ENCODE results near the gene RXFP2.

Gene RXFP2

DNA sequence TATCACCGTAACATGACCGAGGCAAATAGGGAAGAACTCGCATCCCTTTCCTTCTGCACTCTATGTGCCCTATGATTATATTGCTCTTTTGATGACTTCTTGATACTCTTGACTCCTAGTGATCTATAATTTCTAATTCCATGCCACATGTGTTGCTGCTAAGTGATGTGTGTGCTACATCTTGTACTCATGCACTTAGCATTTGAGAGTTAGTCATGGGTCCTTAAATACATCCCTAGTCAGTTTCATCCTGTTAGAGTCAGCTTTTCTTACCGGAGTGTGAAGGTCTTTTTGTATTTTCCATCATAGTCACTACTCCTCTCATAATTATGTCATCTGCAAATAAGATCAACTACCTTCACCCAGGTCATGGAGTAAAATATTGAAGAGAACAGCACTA, 30.2 kb downstream of the RXFP2 start:
- DNase-seq: no peak

DNA sequence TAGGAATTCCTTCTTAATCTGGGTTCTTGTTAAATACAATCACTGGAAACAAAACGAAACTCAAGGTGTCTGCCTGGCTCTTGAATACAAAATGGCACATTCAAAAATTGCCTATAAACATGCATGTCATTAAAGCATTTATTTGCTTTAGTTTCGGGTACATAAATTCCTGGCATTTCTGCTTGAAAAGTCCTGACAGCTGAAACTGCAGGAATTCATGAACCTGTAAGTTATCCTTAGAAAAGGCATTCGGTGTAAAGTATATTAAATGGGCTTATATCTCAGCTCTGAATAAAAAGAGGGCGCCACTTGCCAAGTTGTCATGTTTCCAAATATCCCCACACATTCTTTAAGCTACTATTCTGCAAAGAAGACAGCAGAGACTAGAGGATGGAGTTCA, 32.9 kb downstream of the RXFP2 start:
- DNase-seq: no peak

DNA sequence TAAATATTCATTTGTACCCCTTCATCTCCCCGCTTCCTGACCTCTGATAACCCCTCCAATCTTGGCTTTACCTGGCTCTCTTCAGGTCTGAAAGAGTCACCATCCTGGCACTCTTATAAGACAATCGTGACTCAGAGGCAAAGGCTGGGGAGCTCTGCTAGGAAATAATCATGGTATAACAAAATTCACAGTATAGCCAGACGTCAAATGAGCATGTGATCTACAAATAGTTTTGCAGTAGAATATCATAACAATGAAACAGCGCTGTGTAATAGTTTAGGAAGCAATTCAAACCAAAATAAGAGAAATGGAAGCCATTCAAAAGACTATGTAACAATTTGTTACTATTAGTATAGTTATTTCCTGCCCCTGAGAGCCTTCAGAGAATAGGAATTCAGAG, 34.2 kb downstream of the RXFP2 start:
- no peak for DNase-seq

DNA sequence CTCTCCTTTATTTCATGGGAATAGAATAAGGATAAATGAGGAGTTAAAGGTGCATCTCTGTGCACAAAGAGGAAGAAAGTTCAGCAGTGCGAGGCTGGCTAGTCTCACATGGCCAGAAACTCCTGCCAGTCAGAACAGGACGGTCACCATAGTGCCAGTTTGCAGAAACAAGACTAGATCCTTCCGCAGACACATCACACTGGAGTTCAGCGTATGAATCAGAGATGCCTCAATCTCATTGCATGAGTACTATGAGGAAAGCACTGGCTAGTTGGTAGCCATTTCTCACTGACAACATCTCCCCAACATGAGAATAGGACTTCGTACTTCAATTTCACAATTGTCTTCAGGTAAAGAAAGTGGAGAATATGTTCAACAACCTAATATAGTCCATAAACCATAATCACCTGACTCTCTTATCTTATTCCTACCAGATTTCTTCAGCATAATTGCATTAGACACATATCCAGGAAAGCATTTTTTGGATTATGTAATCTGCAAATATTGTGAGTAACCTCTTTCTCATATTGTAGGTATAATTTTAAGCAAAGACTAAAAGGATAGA, 34.9 kb downstream of the RXFP2 start:
- DNase-seq: no peak

DNA sequence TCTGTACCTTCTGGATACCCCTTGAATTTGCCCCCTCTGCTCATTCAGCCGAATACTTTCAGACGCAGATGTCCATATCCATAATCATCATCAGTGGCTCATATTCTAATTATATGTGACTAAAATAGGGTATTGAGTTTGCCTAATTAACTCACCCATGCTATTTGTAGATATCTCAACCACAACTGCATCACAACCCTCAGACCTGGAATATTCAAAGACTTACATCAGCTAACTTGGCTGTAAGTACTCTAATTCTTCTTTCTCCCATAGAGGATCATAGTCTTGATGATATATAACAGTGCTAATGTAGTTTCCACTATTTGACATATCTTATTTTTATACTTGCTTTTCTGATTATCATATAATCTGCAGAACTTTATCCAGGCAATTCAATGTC, 35.8 kb downstream of the RXFP2 start:
- DNase-seq: no peak

DNA sequence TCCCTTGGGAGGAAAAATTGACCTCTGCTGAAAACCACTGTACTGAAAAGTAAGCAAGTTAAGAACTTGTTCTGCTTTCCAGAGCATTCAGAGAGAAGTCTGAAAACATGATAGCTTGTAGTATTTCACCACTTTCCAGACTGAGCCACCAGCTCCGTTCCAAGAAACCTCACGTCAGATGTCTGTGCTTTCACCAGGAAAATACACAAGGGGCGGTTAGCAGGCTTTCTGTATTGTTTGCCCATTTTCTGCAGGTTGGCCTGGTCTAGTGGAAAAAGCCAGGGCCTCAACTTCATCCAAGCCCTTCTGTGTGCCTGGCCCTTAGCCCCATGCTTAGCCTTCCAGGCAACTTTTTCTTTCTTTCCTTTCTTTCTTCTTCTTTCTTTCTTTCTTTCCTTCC, 36.4 kb downstream of the RXFP2 start:
- no peak for DNase-seq

DNA sequence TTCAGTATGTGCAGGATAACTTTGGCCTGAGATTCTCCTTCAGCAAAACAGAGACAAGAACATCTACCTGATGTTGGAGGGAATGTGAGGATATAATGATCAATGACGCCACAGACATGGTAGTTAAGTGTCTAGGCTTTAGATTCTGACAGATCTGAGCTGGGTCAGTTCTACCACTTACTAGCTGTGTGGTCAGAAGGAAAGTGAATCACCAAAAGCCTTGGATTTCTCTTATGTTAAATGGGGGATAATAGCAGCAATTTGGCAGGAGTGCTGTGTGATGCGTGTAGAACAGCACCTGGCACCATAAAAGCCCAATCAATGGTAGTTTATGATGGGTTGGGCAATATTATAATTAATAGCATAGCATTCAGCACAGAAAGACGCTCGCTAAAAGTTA, 41.7 kb downstream of the RXFP2 start:
- DNase-seq: no peak

DNA sequence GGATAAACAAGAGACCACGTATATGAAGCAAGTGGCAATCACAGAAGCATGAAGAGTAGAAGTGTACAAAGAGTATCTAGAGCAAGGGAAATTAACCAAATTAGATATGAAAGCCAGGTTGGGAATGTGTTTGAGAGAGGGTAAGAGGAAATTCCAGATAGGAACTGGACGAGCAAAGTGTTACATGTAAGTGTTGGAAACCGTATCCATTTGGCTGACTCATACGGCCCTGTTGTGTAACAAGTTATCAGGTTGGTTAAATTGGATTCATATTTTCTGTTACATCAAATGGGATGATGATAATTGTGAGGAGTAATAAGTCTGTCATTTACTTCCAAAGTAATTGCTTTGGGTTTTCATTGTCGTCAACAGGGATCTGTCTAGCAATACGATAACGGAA, 46.7 kb downstream of the RXFP2 start:
- no peak for DNase-seq

DNA sequence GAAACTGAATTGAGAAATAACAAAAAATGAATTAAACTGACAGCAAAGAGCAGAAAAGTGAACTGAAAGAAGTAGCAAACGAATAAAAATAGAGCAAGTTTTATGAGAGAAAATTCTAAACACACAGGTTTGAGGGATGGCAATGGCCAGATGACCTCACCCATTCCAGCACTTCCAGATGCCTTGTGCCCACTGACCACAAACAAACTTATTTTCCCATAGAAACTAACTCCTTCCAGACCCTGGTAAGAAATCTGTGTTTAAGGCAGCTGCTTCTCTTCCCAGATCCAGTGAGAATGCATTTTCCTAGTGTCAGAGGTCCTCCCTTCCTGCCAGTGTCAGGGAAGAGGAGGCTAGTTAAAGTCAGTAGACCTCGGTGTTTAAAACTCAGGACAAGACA, 51.7 kb downstream of the RXFP2 start:
- DNase-seq: no peak

DNA sequence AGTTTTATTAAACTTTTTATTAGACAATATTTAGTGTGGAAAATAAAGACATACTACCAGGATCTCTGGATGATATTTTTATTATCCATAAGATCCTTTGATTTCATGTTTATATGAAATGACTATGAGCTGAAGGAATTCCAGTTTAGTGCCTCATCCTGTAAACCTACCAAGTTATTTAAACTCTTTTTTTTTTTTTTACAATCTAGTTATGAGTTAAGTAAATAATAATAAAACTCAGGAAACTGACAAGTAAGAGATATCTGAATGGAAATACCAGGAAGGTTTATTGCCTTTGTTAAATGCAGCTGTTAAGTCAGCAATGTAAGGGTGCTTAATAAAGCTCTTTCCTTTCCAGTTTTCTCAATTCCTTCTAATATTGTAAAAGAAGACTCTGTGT, 53.9 kb downstream of the RXFP2 start:
- DNase-seq: no peak

DNA sequence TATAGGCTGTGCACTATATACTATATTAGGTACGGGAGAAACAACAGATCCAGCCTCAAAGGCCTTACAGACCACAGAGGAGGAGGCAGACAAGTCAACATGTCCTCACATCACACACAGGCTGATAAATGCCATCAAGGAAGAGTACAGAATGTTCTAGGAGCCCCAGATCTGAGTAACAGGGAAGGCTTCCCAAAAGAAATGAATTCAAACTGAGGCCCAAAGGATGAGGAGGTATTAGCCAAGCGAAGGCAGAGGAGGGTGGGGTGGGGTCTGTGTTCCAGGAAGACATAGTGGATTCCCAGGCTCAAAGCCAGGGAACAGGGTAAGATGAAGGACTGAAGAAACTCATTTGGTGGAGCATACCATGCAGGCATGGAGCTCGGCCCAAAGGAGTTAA, 55.1 kb downstream of the RXFP2 start:
- no peak for DNase-seq

DNA sequence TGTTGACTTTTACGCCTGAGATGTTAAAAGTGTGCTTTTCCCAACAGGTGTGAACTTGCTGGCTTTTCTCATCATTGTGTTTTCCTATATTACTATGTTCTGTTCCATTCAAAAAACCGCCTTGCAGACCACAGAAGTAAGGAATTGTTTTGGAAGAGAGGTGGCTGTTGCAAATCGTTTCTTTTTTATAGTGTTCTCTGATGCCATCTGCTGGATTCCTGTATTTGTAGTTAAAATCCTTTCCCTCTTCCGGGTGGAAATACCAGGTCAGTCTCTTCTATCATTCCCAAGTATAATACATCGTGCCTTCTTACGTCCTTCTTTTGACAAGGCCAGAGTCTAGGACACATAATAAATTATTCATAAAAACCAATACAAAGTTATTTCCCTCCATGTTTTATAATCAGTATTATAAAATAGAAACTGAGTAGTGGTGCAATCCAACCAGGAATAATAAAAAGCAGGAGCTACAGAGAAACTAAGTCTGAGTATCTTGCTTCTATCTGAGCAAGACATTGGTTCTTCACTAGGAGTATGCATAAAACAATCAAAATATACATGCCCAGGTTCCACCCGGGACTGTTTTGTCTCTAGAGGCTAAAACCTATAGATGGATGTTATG, 57.9 kb downstream of the RXFP2 start:
- DNase-seq: no peak

DNA sequence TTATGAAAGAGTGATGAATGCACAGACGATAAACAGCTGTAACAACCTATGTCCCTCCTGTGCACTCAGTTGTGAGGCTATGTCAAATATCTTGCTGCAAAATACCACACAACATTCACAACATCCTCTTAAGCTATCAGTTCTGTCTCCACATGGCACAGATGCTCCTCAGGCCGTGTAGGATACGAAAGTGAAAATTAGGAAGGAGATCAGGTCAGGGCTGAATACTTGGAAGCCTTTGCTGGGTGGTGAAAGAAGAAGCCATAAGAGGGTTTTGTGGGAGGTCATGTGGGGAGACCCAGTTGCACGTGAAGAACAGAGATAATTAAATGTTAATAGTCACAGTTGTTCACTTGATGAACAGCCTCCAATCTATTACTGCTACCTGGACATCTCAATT, 58.9 kb downstream of the RXFP2 start:
- no peak for DNase-seq

DNA sequence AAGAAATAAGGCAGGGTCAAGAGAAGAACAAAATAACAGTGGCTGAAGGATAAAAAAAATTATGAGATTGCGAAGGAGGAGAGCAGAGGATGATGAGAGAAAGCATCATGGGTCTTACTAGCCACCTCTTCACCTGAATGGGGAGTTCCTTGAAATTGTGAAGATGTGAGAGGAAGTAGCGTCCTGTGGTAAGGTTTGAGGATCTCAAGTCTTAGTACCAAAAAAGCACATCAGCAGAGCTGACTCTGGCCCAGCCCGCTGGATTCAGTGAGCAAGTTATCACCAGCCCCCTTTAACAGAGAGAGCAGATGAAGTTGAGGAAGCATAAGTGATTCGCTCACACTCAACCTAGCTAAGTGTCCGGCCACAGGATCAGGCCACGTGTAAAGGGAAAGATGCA, 61.8 kb downstream of the RXFP2 start:
- DNase-seq: no peak

DNA sequence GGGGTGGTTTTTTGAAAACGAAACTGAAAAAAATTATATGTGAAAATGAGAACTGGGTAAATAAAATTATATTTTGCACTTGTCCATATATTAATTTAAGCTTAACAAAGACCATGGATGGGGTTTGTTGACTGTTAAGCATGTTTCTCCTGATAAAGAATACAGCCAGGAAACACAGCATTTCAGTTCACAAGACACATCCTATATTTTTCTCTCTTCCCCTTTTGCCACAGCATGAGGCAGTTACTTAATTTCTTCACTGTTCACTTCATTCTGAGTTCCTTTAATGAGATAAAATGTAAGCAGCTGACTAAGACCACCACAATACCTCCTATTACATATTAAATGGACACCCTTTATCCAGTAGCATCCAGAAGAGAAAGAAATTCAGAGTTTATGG, 64.0 kb downstream of the RXFP2 start:
- DNase-seq: no peak

DNA sequence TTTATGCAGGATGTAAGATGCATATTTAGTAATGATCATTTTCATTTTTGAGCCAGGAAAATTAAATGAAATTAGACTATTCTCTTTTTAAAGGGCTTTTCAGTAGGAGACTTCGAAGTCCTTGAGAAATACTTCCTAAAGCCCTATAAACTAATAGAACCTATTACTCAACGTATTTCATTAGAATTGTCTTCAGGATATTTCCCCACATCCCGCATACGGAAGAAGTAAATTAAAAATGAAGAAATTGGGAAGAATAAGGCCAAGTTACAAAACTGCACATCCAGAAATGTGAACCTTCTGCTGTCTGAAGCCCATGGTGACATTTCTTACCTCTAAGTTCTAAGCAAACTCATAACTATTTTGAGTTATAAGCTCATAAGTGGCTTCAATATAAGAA, 66.5 kb downstream of the RXFP2 start:
- no peak for DNase-seq

DNA sequence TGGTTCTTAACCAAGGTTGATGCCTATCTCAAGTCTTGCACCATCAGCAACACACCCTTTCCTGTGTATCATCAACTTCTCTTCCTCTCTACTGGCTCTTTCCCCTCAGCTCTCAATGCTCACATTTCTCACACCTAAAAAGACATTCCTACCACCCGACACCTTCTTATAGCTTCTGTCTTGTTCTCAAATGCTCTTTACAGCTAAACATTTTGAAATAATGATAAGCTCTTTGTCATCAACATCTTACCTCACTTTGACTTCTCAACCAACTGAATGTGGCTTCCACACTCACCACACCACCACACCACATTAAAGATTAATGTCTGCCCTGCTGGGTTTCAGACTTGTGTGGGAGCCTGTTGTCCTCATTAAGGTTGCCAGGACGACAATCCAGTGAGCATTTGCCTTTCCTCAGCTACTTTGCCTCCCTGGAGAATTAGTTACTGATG, 67.8 kb downstream of the RXFP2 start:
- peak; percentile 8 for DNase-seq

DNA sequence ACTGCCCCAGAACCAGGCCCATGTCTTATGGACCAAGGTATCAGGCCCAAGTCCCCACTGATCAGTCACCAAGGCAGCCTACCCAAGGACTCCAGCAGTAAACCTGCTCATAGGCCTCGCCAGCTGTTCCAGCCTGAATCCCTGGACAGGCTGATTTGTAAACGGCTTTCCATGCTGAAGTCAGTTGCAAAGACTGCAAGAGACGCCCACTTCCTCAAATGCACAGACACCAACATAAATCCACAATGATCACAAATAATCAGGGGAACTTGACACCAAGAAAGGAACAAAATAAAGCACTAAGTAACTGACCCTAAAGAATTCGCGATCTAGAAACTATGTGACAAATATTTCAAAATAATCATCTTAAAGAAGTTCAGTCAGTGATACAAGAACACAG, 75.2 kb downstream of the RXFP2 start:
- DNase-seq: no peak

DNA sequence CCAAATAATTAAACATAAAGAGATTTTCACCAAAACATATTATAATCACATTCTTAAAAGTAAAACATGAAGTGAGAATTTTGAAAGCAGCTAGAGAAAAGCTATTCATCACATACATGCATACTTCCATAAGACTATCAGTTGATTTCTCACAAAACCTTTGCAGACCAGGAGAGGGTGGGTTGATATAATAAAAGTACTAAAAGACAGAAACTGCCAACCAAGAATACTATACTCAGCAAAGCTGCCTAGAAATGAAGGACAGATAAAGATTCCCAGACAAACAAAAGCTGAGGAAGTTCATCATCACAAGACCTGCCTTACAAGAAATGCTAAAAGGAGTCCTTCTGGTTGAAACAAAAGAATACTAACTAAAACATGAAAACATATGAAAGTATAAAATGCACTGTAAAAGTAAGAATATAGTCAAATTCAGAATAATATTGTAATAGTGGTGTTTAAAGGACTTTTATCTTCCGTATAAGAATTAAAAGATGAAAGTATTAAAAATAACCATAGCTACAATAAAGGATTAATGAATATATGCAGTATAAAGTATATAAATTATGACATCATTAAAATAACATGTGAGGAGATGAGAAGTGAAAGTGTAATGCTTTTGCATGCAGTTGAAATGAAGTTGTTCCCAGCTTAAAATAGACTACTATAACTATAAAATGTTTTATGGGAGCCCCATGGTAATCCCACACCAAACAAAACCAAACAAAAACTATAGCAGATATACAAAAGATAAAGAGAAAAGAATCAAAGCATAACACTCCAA, 76.2 kb downstream of the RXFP2 start:
- no peak for DNase-seq

DNA sequence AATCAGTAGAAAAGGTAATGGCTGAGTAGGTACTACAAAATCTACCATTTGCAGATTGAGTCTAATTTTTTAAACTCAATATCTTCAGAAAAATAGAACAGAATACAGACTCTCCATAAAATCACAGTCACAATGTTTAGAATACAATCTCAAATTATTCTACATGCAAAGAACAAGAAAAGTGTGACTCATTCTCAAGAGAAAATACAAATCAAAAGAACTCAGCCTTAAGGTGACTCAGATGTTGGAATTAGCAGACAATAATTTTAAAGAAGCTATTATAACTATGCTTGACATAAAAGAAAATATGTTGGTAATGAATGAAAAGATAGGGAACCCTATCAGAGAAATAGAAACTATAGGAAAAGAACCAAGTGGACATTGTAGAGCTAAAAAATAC, 78.9 kb downstream of the RXFP2 start:
- no peak for DNase-seq

DNA sequence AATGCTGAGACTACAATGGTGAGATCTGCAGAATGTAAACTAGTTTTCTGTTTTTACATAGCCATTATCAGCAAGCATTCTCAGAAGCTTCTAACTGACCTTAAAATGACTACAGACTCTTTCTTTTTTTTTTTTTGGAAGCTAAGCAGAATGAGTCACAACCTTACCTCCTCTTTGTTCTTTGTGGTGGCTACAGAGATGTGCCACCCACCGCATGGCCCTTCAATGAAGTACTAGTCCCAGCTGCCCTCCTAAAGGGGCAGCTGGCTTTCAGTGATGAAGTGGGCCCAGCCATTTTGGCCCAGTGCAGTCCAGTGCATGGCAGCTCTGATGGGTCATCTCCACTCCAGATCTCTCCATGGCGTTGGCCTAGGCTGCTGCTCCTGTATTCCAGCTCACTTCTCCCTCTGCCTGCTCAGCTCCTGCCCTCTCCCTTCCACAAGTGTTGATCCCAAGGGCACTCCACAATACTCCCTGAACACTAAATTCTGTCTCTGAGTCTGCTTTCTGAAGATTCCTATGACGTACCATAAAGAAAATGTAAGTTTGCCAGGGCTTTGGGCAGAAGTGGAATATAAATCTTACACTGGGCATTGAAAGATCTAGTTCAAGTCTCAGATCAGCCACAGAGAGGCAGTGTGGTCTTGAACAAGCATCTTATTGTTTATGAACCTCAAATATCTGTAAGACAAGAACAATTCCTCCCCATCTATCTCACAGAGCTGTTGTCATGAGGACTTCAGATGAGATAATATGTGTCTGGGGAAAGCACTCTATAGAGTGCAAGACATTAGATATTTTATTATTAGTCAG, 85.6 kb downstream of the RXFP2 start:
- no peak for DNase-seq

DNA sequence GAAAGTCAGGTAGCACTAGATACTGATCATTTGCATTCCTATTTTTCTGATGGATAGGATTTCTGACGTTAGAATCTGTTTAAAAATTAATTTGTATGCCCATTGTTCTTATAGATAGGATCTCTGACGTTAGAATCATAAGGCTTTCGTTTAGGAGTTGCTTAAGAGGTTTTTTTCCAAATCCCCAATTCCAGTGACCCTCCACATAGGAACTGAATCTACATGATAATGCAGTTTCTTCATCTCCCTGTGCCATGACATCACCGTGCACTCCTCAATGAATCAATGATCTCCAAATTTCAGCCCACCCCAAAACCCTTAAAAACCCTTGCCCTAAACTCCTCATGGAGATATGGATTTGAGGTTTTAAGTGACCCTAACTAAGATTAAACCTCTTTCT, 87.2 kb downstream of the RXFP2 start:
- no peak for DNase-seq

DNA sequence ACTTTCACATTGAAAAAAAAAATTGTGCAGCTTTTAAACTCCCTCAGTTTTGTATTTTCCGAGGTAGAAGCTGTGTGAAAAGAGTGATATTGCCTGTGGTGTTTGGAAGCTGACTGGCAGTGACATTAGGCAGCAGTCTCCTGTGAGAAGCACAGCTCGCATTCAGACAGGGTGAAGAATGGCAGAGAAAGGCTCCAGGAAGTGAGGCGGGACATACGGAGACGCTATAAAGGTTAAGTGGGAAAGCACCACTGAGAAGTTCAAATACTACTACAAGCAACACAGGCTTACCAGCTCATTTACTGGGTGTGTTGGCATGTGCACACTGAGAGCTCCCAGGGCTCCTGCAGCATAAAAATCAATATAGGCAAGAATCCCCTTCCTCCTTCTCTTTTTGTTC, 88.4 kb downstream of the RXFP2 start:
- DNase-seq: no peak

DNA sequence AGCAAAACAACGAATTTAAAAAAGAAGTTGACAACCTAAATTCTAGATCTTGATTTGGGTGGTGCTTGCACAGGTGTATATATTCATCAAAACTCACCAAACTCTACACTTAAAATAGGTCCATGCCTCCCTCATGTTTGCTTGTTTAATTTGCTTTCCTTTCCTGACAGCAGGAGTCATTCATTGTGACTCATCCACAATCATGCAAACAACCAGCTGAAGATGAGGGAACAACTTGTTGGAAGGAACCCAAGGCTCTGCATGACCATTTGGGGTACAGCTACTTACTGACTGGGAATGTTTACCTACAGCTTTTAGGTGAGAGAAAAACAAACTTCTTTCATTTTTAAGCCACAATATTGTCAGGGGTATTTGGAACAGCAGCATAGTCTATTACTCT, 96.6 kb downstream of the RXFP2 start:
- no peak for DNase-seq

All from activated CD4-positive, alpha-beta T cell treated with anti-CD3 and anti-CD28 coated beads, Interleukin-2, amount 50 U/mL, for 1 hour (primary cell).